CD14-positive monocyte (primary cell): ENCODE data around the gene KHNYN. TPM values are rescaled to one million over a fixed set of nuclear protein-coding genes. Genes with fewer than 3 reads are reported as not detected.
A peak's percentile ranks its signal among the peaks of the same experiment; 100 is the strongest.

Source experiments
- DNase-seq, 3 donors: peaks; one replicate each; pipeline ENCODE4 v3.0.0-alpha.2; 2011 to 2022
- H2AFZ ChIP-seq: 2 replicates; pipeline ENCODE4 v1.6.0; 2012; ENCODE audit warnings: mild to moderate bottlenecking, low read depth, low read length, inconsistent platforms; ENCODE audit not compliant: insufficient read depth, poor library complexity, severe bottlenecking
- H3K27ac ChIP-seq, 2 donors: 1 replicate in 1 of 2; 2 replicates in 1 of 2; pipeline ENCODE4 v1.5.1; 2012 to 2013; ENCODE audit warnings: low read length in 2 of 2, control low read depth in 1 of 2, inconsistent platforms in 1 of 2, low read depth in 1 of 2, mild to moderate bottlenecking in 1 of 2
- H3K27me3 ChIP-seq, 2 donors: one replicate each; pipeline versions ENCODE4 v1.6.0 to v1.6.1; 2011 to 2013; ENCODE audit warnings: low read length in 2 of 2; ENCODE audit not compliant: control insufficient read depth in 2 of 2, insufficient read depth in 2 of 2
- H3K36me3 ChIP-seq, 2 donors: replicated peaks in 1 of 2; 1 replicate in 1 of 2; 2 replicates in 1 of 2; pipeline versions ENCODE4 v1.5.1 to v1.6.1; 2012 to 2013; ENCODE audit warnings: low read length in 2 of 2, control low read depth in 1 of 2, inconsistent platforms in 1 of 2, mild to moderate bottlenecking in 1 of 2; ENCODE audit not compliant: insufficient read depth in 2 of 2, control insufficient read depth in 1 of 2
- H3K4me1 ChIP-seq, 2 donors: 1 replicate in 1 of 2; 2 replicates in 1 of 2; pipeline versions ENCODE4 v1.5.1 to v1.6.1; 2012 to 2013; ENCODE audit warnings: low read length in 2 of 2, control low read depth in 1 of 2, inconsistent platforms in 1 of 2, mild to moderate bottlenecking in 1 of 2, moderate library complexity in 1 of 2; ENCODE audit not compliant: insufficient read depth in 2 of 2, control insufficient read depth in 1 of 2
- H3K4me2 ChIP-seq: replicated peaks from 2 replicates; pipeline ENCODE3; 2012; ENCODE audit warnings: low read length, moderate library complexity, mild to moderate bottlenecking; ENCODE audit not compliant: poor library complexity, severe bottlenecking; ENCODE audit errors: extremely low read depth
- H3K4me3 ChIP-seq, 3 experiments: fragments of 200-600 bp in 1 of 3; sonication (generic) in 1 of 3; replicated peaks in 1 of 3; 1 replicate in 2 of 3; 2 replicates in 1 of 3; pipeline ENCODE4 v1.5.1; 2011 to 2013; ENCODE audit warnings: low read length in 3 of 3, mild to moderate bottlenecking in 3 of 3, control low read depth in 2 of 3, low read depth in 2 of 3, inconsistent platforms in 1 of 3, moderate library complexity in 1 of 3
- H3K79me2 ChIP-seq: 2 replicates; pipeline ENCODE4 v1.6.0; 2012; ENCODE audit warnings: mild to moderate bottlenecking, control low read depth, inconsistent platforms, low read length, moderate library complexity; ENCODE audit not compliant: insufficient read depth
- H3K9ac ChIP-seq: 2 replicates; pipeline ENCODE4 v1.6.0; 2017; ENCODE audit warnings: low read length, mild to moderate bottlenecking; ENCODE audit not compliant: insufficient read depth, poor library complexity, severe bottlenecking
- H3K9me3 ChIP-seq, 2 donors: replicated peaks in 1 of 2; 1 replicate in 1 of 2; 2 replicates in 1 of 2; pipeline versions ENCODE4 v1.5.1 to v1.6.1; 2012 to 2013; ENCODE audit warnings: low read length in 2 of 2, control low read depth in 1 of 2; ENCODE audit not compliant: control insufficient read depth in 1 of 2, insufficient read depth in 1 of 2
- H4K20me1 ChIP-seq: 2 replicates; pipeline ENCODE4 v1.6.0; 2012; ENCODE audit warnings: mild to moderate bottlenecking, low read length, control low read depth, moderate library complexity; ENCODE audit not compliant: insufficient read depth
- H3K27ac Mint-ChIP-seq, 7 donors: one replicate each; pipeline ENCODE4 v1.8.0; 2020; ENCODE audit warnings: mild to moderate bottlenecking in 7 of 7, mixed read lengths in 7 of 7, moderate library complexity in 6 of 7, inconsistent platforms in 2 of 7
- H3K27me3 Mint-ChIP-seq, 3 donors: one replicate each; pipeline ENCODE4 v1.8.0; 2021 to 2022; ENCODE audit warnings: low read depth in 3 of 3, mild to moderate bottlenecking in 3 of 3, mixed read lengths in 3 of 3, moderate library complexity in 3 of 3, inconsistent platforms in 1 of 3
- H3K36me3 Mint-ChIP-seq, 2 donors: one replicate each; pipeline ENCODE4 v1.8.0; 2020; ENCODE audit warnings: mixed read lengths in 2 of 2, inconsistent platforms in 1 of 2, mild to moderate bottlenecking in 1 of 2
- H3K4me1 Mint-ChIP-seq: one replicate; pipeline ENCODE4 v1.8.0; 2020; ENCODE audit warnings: mild to moderate bottlenecking, mixed read lengths
- H3K4me3 Mint-ChIP-seq, 2 donors: one replicate each; pipeline ENCODE4 v1.8.0; 2020; ENCODE audit warnings: mild to moderate bottlenecking in 2 of 2, mixed read lengths in 2 of 2, moderate library complexity in 1 of 2
- H3K9me3 Mint-ChIP-seq, 7 donors: one replicate each; pipeline ENCODE4 v1.8.0; 2020 to 2022; ENCODE audit warnings: mixed read lengths in 7 of 7, mild to moderate bottlenecking in 6 of 7, moderate library complexity in 6 of 7, inconsistent platforms in 2 of 7
- WGBS: methylation state at CpG from one replicate; pipeline ENCODE4 v1.1.5; 2013; ENCODE audit warnings: missing lambda C conversion rate; ENCODE audit not compliant: insufficient coverage; 5-methylcytosine and 5-hydroxymethylcytosine counted together
- intact Hi-C, 2 donors: fragments of 100-400 bp; cut with micrococcal nuclease; formaldehyde crosslinking; loops; one replicate each; pipeline versions ENCODE4 v1.15.0 to v1.15.1; 2023
- polyA plus RNA-seq, 3 donors: library from polyadenylated mRNA; depleted of rRNA in 1 of 3; unstranded in 2 of 3; stranded (reverse) in 1 of 3; fragments of 300-500 nt in 2 of 3; fragments of >200 nt in 1 of 3; fragmentation: Illumina TruSeq in 2 of 3; gene quantifications; 1 replicate in 2 of 3; 2 replicates in 1 of 3; pipeline ENCODE4 v1.2.3, GENCODE V29; 2012 to 2021
- TF ChIP-seq, protein P1 (sequence below): fragments of 200-600 bp; IDR thresholded peaks from one replicate; pipeline ENCODE4 v1.8.0; 2022; ENCODE audit warnings: antibody characterized with exemption, mild to moderate bottlenecking

Gene KHNYN
- polyA plus RNA-seq, 3 donors, result 12.4 to 39.8 (median 16.0) TPM

DNA sequence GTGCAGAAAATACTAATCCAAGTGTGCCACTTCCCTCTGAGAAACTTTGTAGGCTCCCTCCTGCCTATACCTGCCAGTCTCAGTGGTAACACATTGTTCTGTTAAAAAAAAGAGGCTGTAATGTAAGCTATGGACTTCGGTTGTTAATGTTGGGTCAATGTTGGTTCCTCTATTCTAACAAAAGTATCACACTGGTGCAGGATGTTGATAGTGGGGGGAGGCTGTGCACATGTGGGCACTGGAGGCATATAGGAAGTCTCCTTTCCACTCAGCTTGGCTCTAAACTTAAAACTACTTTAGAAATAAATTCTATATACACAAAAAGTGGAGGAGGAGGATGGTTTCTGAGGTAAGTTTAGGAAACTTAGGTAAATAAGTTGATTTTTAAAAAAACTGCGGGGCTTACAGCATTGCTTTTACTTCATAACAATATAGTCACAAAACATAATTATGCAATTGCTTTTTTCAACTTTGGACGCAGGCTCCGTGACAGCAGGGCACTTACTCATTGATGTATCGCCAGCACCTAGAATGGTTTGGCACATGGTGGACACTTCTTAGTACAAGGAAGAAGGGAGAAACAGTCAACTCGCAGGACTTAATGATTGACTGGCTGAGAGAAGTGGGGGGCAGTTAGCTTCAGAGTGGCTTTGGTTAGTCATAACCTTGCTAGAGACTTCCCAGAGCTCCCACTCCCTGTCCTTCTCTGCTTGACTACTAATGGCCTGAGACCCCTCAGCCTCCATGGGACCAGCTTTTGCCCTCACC is 38.9 kb upstream of the KHNYN start:
- Histone ChIP-seq H3K27me3 (no peaks in the 10 kb centered on the region), H3K4me2 (no peak overlapping the region), H4K20me1 (no peaks in the 10 kb centered on the region), H3K4me3 (no peak overlapping the region), H3K9me3 (no peaks in the 10 kb centered on the region), H3K79me2 (no peaks in the 10 kb centered on the region), H3K36me3 (no peaks in the 10 kb centered on the region), H3K27ac (no peak overlapping the region), H2AFZ (peak overlapping the region; percentile 21), H3K4me1 (peaks cover 13 to 20% of the 10 kb centered on the region in 2 donors), H3K9ac (no peak overlapping the region)
- H3K9me3 Mint-ChIP-seq, result no peaks in the 10 kb centered on the region
- no peaks in the 10 kb centered on the region for H3K36me3 Mint-ChIP-seq
- peak overlapping the region in 1 of 7 donors; percentile 13 for H3K27ac Mint-ChIP-seq
- H3K4me1 Mint-ChIP-seq, result peaks cover 18% of the 10 kb centered on the region
- peak in 2 of 3 donors; percentile 14 to 29 for DNase-seq
- 14% methylated on average over 3 of the region's 6 CpGs for WGBS
- H3K4me3 Mint-ChIP-seq, result no peak overlapping the region
- H3K27me3 Mint-ChIP-seq, result peaks cover 2 to 9% (median 5%) of the 10 kb centered on the region in 3 donors
- TF ChIP-seq, protein P1, sequence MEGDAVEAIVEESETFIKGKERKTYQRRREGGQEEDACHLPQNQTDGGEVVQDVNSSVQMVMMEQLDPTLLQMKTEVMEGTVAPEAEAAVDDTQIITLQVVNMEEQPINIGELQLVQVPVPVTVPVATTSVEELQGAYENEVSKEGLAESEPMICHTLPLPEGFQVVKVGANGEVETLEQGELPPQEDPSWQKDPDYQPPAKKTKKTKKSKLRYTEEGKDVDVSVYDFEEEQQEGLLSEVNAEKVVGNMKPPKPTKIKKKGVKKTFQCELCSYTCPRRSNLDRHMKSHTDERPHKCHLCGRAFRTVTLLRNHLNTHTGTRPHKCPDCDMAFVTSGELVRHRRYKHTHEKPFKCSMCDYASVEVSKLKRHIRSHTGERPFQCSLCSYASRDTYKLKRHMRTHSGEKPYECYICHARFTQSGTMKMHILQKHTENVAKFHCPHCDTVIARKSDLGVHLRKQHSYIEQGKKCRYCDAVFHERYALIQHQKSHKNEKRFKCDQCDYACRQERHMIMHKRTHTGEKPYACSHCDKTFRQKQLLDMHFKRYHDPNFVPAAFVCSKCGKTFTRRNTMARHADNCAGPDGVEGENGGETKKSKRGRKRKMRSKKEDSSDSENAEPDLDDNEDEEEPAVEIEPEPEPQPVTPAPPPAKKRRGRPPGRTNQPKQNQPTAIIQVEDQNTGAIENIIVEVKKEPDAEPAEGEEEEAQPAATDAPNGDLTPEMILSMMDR, result no peak
- intact Hi-C loops, result no loop called here

DNA sequence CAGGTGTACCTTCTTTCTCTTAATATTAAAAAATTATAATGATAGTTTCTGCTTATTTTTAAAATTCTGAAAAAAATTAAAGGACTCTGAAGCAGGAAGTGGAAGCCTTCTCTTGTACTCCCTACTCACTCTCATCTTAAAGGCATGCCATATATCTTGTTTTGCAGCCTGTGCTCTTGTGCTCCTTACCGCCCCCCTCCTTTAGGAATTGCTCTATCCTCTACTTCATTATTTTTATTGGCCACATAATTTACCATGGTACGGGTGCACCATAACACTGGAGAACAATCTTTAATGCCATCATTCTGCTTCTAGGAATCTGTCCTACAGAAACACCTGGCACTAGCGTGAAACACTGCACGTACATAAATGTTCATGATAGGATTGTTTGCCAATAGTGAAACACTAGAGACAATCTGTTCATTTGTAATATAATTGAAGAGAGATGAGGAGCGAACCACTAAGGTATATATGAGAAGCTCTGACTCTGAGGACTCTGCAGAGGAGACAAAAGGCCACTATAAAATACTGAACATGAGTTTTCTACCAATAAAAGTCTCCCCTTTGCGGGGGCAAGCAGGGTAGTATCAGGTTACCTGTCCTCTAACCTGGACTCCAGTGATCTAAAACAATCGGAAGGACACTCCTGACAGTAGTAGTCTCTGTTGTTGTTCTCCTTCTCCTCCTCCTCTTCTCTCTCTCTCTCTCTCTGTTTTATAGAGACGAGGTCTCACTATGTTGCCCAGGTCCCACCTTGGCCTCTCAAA is 37.2 kb upstream of the KHNYN start:
- TF ChIP-seq, protein P1, result no peak
- no peaks in the 10 kb centered on the region for H3K79me2 ChIP-seq
- no peak overlapping the region for H3K27ac ChIP-seq
- peaks cover 34% of the 10 kb centered on the region for H3K4me1 Mint-ChIP-seq
- no peaks in the 10 kb centered on the region for H3K9me3 Mint-ChIP-seq
- intact Hi-C loops, result no loop called here
- no peak for DNase-seq
- peaks cover 0 to 5% (median 4%) of the 10 kb centered on the region in 3 donors for H3K27me3 Mint-ChIP-seq
- no peaks in the 10 kb centered on the region for H3K36me3 Mint-ChIP-seq
- H3K4me2 ChIP-seq, result no peak overlapping the region
- H4K20me1 ChIP-seq, result no peaks in the 10 kb centered on the region
- no peaks in the 10 kb centered on the region for H3K27me3 ChIP-seq
- no peak overlapping the region for H3K4me3 ChIP-seq
- no peaks in the 10 kb centered on the region for H3K36me3 ChIP-seq
- no peak overlapping the region for H3K27ac Mint-ChIP-seq
- H3K4me3 Mint-ChIP-seq, result no peak overlapping the region
- no peak overlapping the region for H3K9ac ChIP-seq
- H3K4me1 ChIP-seq, result peaks cover 27 to 34% of the 10 kb centered on the region in 2 donors
- no peak overlapping the region for H2AFZ ChIP-seq
- no peaks in the 10 kb centered on the region for H3K9me3 ChIP-seq
- 60% methylated on average over 3 of the region's 8 CpGs for WGBS
